NCI-H69 (cell line): ENCODE measurements around the gene EBLN1.

ENCODE experiments used
- DNase-seq: peaks from one replicate; lab custom pipeline; 2025; lab: John Stamatoyannopoulos, UW

Gene EBLN1

GRCh38 chr10:22217842-22218241 is at the start of gene EBLN1:
TSS of gene EBLN1 (minus strand) at chr10:22218015. CDS start at chr10:22209983, 8,032 bp downstream.
- no peak for DNase-seq

- no peak for DNase-seq
Observed at GRCh38 chr10:22265839-22266537, 48.2 kb upstream of the EBLN1 start.

- DNase-seq: no peak
Observed at GRCh38 chr10:22263106-22263505, 45.3 kb upstream of the EBLN1 start.

GRCh38 chr10:22259280-22259679 is 41.5 kb upstream of the EBLN1 start:
- peak; percentile 5 for DNase-seq

GRCh38 chr10:22258471-22258870 is 40.7 kb upstream of the EBLN1 start:
- DNase-seq: peak; percentile 2

- no peak for DNase-seq
Observed at GRCh38 chr10:22253580-22253882, 35.7 kb upstream of the EBLN1 start.

GRCh38 chr10:22252801-22253579 is 35.2 kb upstream of the EBLN1 start:
- DNase-seq: no peak

GRCh38 chr10:22252224-22252800 is 34.5 kb upstream of the EBLN1 start:
- DNase-seq: peak; percentile 59

GRCh38 chr10:22251751-22252223 is 34.0 kb upstream of the EBLN1 start:
- DNase-seq: peak; percentile 59

- DNase-seq: no peak
Observed at GRCh38 chr10:22250897-22251660, 33.3 kb upstream of the EBLN1 start.

GRCh38 chr10:22247636-22248035 is 29.8 kb upstream of the EBLN1 start:
- no peak for DNase-seq

GRCh38 chr10:22246680-22247391 is 29.0 kb upstream of the EBLN1 start:
- no peak for DNase-seq

GRCh38 chr10:22245567-22245966 is 27.8 kb upstream of the EBLN1 start:
- DNase-seq: no peak

- DNase-seq: no peak
Observed at GRCh38 chr10:22244855-22245254, 27.0 kb upstream of the EBLN1 start.

GRCh38 chr10:22244001-22244400 is 26.2 kb upstream of the EBLN1 start:
- DNase-seq: peak; percentile 13

- no peak for DNase-seq
Observed at GRCh38 chr10:22243321-22243720, 25.5 kb upstream of the EBLN1 start.

GRCh38 chr10:22231260-22231659 is 13.4 kb upstream of the EBLN1 start:
- no peak for DNase-seq

- DNase-seq: peak; percentile 76
Observed at GRCh38 chr10:22230158-22230833, 12.5 kb upstream of the EBLN1 start.

- DNase-seq: no peak
Observed at GRCh38 chr10:22229802-22230157, 12.0 kb upstream of the EBLN1 start.

- peak; percentile 91 for DNase-seq
Observed at GRCh38 chr10:22228943-22229801, 11.4 kb upstream of the EBLN1 start.
